Mesenchymal stem cell (in vitro differentiated cells and primary cell): ENCODE data around the gene FBXO17.

ENCODE experiments used
- DNase-seq: peaks from one replicate; pipeline ENCODE4 v3.0.0-alpha.2; 2013
- H2AFZ ChIP-seq: one replicate; pipeline ENCODE4 v1.6.1; 2013; ENCODE audit warnings: low read depth, mild to moderate bottlenecking, control low read depth, inconsistent platforms, low read length, moderate library complexity
- H2AK5ac ChIP-seq: 2 replicates; pipeline ENCODE4 v1.6.1; 2013; ENCODE audit warnings: low read length, moderate library complexity, mild to moderate bottlenecking, inconsistent platforms; ENCODE audit not compliant: severe bottlenecking
- H2BK120ac ChIP-seq: one replicate; pipeline ENCODE4 v1.6.1; 2013; ENCODE audit warnings: low read depth, mild to moderate bottlenecking, inconsistent platforms, low read length, moderate library complexity
- H2BK12ac ChIP-seq, 2 experiments: one replicate each; pipeline ENCODE4 v1.6.1; 2013; ENCODE audit warnings: inconsistent platforms in 2 of 2, low read length in 2 of 2, mild to moderate bottlenecking in 2 of 2, moderate library complexity in 2 of 2, control low read depth in 1 of 2
- H2BK15ac ChIP-seq: one replicate; pipeline ENCODE4 v1.6.1; 2013; ENCODE audit warnings: mild to moderate bottlenecking, low read depth, inconsistent platforms; ENCODE audit not compliant: poor library complexity, severe bottlenecking
- H2BK5ac ChIP-seq: 2 replicates; pipeline ENCODE4 v1.6.1; 2013; ENCODE audit warnings: low read depth, mild to moderate bottlenecking, low read length, control low read depth, inconsistent platforms; ENCODE audit not compliant: poor library complexity, severe bottlenecking
- H3K14ac ChIP-seq, 2 experiments: one replicate each; pipeline ENCODE4 v1.6.1; 2013; ENCODE audit warnings: inconsistent platforms in 2 of 2, low read length in 2 of 2, control low read depth in 1 of 2, mild to moderate bottlenecking in 1 of 2, moderate library complexity in 1 of 2
- H3K18ac ChIP-seq, 2 experiments: one replicate each; pipeline ENCODE4 v1.6.1; 2013; ENCODE audit warnings: inconsistent platforms in 2 of 2, low read length in 2 of 2, control low read depth in 1 of 2, low read depth in 1 of 2, mild to moderate bottlenecking in 1 of 2
- H3K23ac ChIP-seq, 2 experiments: one replicate each; pipeline ENCODE4 v1.6.1; 2013; ENCODE audit warnings: inconsistent platforms in 2 of 2, low read length in 2 of 2, mild to moderate bottlenecking in 2 of 2, moderate library complexity in 2 of 2, control low read depth in 1 of 2
- H3K27ac ChIP-seq: 2 replicates; pipeline ENCODE4 v1.5.1; 2013; ENCODE audit warnings: mild to moderate bottlenecking, moderate library complexity, low read length, control low read depth, inconsistent platforms; ENCODE audit not compliant: poor library complexity, severe bottlenecking
- H3K27me3 ChIP-seq, 2 experiments: 2 replicates each; pipeline versions ENCODE4 v1.6.1 to v1.7.0; 2013; ENCODE audit warnings: low read length in 2 of 2, mild to moderate bottlenecking in 2 of 2, moderate library complexity in 2 of 2, control low read depth in 1 of 2, inconsistent platforms in 1 of 2; ENCODE audit not compliant: control insufficient read depth in 1 of 2, insufficient read depth in 1 of 2
- H3K36me3 ChIP-seq, 2 experiments: 2 replicates each; pipeline versions ENCODE4 v1.6.1 to v1.7.0; 2013; ENCODE audit warnings: low read length in 2 of 2, control low read depth in 1 of 2, inconsistent platforms in 1 of 2, low read depth in 1 of 2, mild to moderate bottlenecking in 1 of 2; ENCODE audit not compliant: insufficient read depth in 2 of 2, control insufficient read depth in 1 of 2
- H3K4ac ChIP-seq, 2 experiments: one replicate each; pipeline ENCODE4 v1.6.1; 2013; ENCODE audit warnings: inconsistent platforms in 2 of 2, low read length in 2 of 2, mild to moderate bottlenecking in 2 of 2, moderate library complexity in 2 of 2, control low read depth in 1 of 2, low read depth in 1 of 2
- H3K4me1 ChIP-seq: 2 replicates; pipeline ENCODE4 v1.6.1; 2013; ENCODE audit warnings: low read depth, low read length, control low read depth; ENCODE audit not compliant: control insufficient read depth, insufficient read depth
- H3K4me2 ChIP-seq: 2 replicates; pipeline ENCODE4 v1.6.1; 2013; ENCODE audit warnings: low read length, mild to moderate bottlenecking, inconsistent platforms; ENCODE audit not compliant: poor library complexity, severe bottlenecking
- H3K4me3 ChIP-seq, 2 experiments: 2 replicates each; pipeline versions ENCODE4 v1.5.1 to v1.7.0; 2013; ENCODE audit warnings: low read length in 2 of 2, mild to moderate bottlenecking in 2 of 2, control low read depth in 1 of 2, low read depth in 1 of 2; ENCODE audit not compliant: insufficient read depth in 1 of 2
- H3K79me1 ChIP-seq: replicated peaks from 2 replicates; pipeline ENCODE4 v1.6.1; 2013; ENCODE audit warnings: mild to moderate bottlenecking, control low read depth, low read length, inconsistent platforms; ENCODE audit not compliant: poor library complexity, severe bottlenecking
- H3K9ac ChIP-seq: 2 replicates; pipeline ENCODE4 v1.7.0; 2013; ENCODE audit warnings: mild to moderate bottlenecking, low read length, moderate library complexity
- H3K9me3 ChIP-seq: 2 replicates; pipeline ENCODE4 v1.7.0; 2013; ENCODE audit warnings: mild to moderate bottlenecking, low read length; ENCODE audit not compliant: control insufficient read depth
- H4K8ac ChIP-seq: one replicate; pipeline ENCODE4 v1.6.1; 2013; ENCODE audit warnings: inconsistent platforms, mild to moderate bottlenecking, low read length, moderate library complexity
- H4K91ac ChIP-seq: one replicate; pipeline ENCODE4 v1.6.1; 2013; ENCODE audit warnings: mild to moderate bottlenecking, low read length, inconsistent platforms
- WGBS: methylation state at CpG from one replicate; pipeline ENCODE4 v1.1.7; 2013; ENCODE audit warnings: mixed read lengths; 5-methylcytosine and 5-hydroxymethylcytosine counted together

FBXO17 gene

GRCh38 chr19:38894968-38895367 lies 80.6 kb downstream of the FBXO17 start:
- H3K36me3 ChIP-seq: peaks cover 14 to 35% of the 10 kb centered on the region in 2 experiments
- peaks cover 13% of the 10 kb centered on the region for H3K4me1 ChIP-seq
- H2BK5ac ChIP-seq: no peak overlapping the region
- H3K9me3 ChIP-seq: no peaks in the 10 kb centered on the region
- no peak overlapping the region for H2AFZ ChIP-seq
- H3K4ac ChIP-seq: no peak overlapping the region
- H2BK12ac ChIP-seq: no peak overlapping the region
- H2AK5ac ChIP-seq: no peak overlapping the region
- H3K4me2 ChIP-seq: no peak overlapping the region
- no peaks in the 10 kb centered on the region for H3K27me3 ChIP-seq
- no peak overlapping the region for H3K27ac ChIP-seq
- H2BK15ac ChIP-seq: no peak overlapping the region
- H3K9ac ChIP-seq: no peak overlapping the region
- H3K4me3 ChIP-seq: no peak overlapping the region
- H3K18ac ChIP-seq: no peak overlapping the region
- no peak overlapping the region for H3K23ac ChIP-seq
- H4K8ac ChIP-seq: no peak overlapping the region
- no peak for DNase-seq
- 89% methylated on average over 9 of the region's 9 CpGs for WGBS
- no peak overlapping the region for H3K14ac ChIP-seq
- peaks cover 34% of the 10 kb centered on the region for H3K79me1 ChIP-seq
- no peak overlapping the region for H4K91ac ChIP-seq
- H2BK120ac ChIP-seq: no peak overlapping the region

DNA sequence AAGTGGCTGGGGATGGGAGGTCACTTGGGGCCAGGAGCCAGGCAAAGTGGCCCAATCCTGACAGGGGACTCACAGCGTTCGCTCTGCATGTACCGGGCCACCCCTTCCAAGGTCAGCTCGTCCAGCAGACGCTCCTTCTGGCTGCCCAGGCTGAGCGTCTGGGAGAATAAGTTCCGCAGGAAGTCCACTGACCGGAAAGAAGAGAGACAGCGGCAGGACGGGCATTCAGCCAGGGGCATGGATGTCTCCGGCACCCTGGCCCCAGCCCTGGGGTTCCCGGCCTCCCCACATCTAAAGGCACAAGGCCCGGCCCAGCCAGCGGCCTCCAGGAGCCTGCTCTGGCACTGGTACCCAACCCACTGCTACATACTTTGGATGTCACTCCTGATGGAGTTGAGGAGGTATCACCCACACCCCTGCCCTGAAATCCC lies 82.2 kb downstream of the FBXO17 start:
- H3K27ac ChIP-seq: no peak overlapping the region
- no peak overlapping the region for H4K91ac ChIP-seq
- peaks cover 30 to 51% of the 10 kb centered on the region in 2 experiments for H3K36me3 ChIP-seq
- H3K4me1 ChIP-seq: peaks cover 6% of the 10 kb centered on the region
- peaks cover 30% of the 10 kb centered on the region for H3K79me1 ChIP-seq
- no peak overlapping the region for H2BK5ac ChIP-seq
- no peak overlapping the region for H4K8ac ChIP-seq
- H3K4me2 ChIP-seq: no peak overlapping the region
- H3K9me3 ChIP-seq: no peaks in the 10 kb centered on the region
- H3K9ac ChIP-seq: no peak overlapping the region
- no peak overlapping the region for H2AFZ ChIP-seq
- no peak overlapping the region for H2BK15ac ChIP-seq
- H2BK120ac ChIP-seq: no peak overlapping the region
- 96% methylated on average over 10 of the region's 14 CpGs for WGBS
- H3K14ac ChIP-seq: no peak overlapping the region
- no peak overlapping the region for H3K4ac ChIP-seq
- H3K18ac ChIP-seq: no peak overlapping the region
- no peak overlapping the region for H3K23ac ChIP-seq
- no peak overlapping the region for H3K4me3 ChIP-seq
- no peaks in the 10 kb centered on the region for H3K27me3 ChIP-seq
- no peak overlapping the region for H2AK5ac ChIP-seq
- H2BK12ac ChIP-seq: no peak overlapping the region
- no peak for DNase-seq

- Histone ChIP-seq H3K23ac (no peak overlapping the region), H2BK5ac (no peak overlapping the region), H3K18ac (no peak overlapping the region), H3K79me1 (peaks cover 25% of the 10 kb centered on the region), H4K91ac (no peak overlapping the region), H2BK15ac (no peak overlapping the region), H3K4me1 (peaks cover 1% of the 10 kb centered on the region), H3K27ac (no peak overlapping the region), H3K4ac (no peak overlapping the region), H3K4me2 (no peak overlapping the region), H2AFZ (no peak overlapping the region), H2BK12ac (no peak overlapping the region), H2BK120ac (no peak overlapping the region), H3K14ac (no peak overlapping the region), H3K4me3 (no peak overlapping the region), H4K8ac (no peak overlapping the region), H3K36me3 (peaks cover 35 to 54% of the 10 kb centered on the region in 2 experiments), H3K9me3 (no peaks in the 10 kb centered on the region), H2AK5ac (no peak overlapping the region), H3K27me3 (no peaks in the 10 kb centered on the region), H3K9ac (no peak overlapping the region)
- no peak for DNase-seq
- 93% methylated on average over 5 of the region's 5 CpGs for WGBS
Measured at GRCh38 chr19:38892841-38893240, 82.7 kb downstream of the FBXO17 start.

DNA sequence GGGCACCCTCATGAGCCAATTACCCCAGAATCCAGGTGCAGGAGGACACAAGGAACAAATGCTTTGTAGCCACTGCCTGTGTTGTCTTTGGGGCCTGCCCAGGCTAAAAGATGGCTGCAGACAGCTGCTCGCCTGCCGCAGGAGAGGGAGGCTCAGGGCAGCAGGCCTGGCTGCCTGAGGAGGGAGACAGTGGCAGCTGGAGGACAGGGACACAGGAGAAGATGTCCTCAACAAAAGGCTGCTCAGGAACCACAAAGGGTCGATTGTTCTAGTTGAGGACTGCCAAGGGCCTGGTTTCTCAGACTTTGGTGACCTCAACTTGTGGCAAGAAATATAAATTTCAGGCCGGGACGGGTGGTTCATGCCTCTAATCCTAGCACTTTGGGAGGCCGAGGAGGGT lies 83.8 kb downstream of the FBXO17 start:
- no peak overlapping the region for H2BK120ac ChIP-seq
- no peak overlapping the region for H2BK5ac ChIP-seq
- H2BK15ac ChIP-seq: no peak overlapping the region
- H3K79me1 ChIP-seq: peaks cover 18% of the 10 kb centered on the region
- H3K9ac ChIP-seq: no peak overlapping the region
- no peak overlapping the region for H3K4me3 ChIP-seq
- no peak overlapping the region for H3K27ac ChIP-seq
- no peaks in the 10 kb centered on the region for H3K4me1 ChIP-seq
- no peak overlapping the region for H3K14ac ChIP-seq
- H2AK5ac ChIP-seq: no peak overlapping the region
- WGBS: 91% methylated on average over 6 of the region's 6 CpGs
- DNase-seq: no peak
- peaks cover 41 to 60% of the 10 kb centered on the region in 2 experiments for H3K36me3 ChIP-seq
- no peaks in the 10 kb centered on the region for H3K9me3 ChIP-seq
- no peak overlapping the region for H4K91ac ChIP-seq
- H4K8ac ChIP-seq: no peak overlapping the region
- H2BK12ac ChIP-seq: no peak overlapping the region
- H3K4me2 ChIP-seq: no peak overlapping the region
- no peak overlapping the region for H3K4ac ChIP-seq
- no peak overlapping the region for H3K18ac ChIP-seq
- no peak overlapping the region for H2AFZ ChIP-seq
- H3K27me3 ChIP-seq: no peaks in the 10 kb centered on the region
- H3K23ac ChIP-seq: no peak overlapping the region
